HG03039 (cell line): Measurements from ENCODE around the gene DDX23.
"Not testable (repeated sequence)": the region's sequence is repeated elsewhere in the genome, so short reads cannot be mapped to it uniquely, and the experiment has no call there.

ENCODE experiments used
- ATAC-seq: cut with Tn5 transposase; IDR thresholded peaks from one replicate; pipeline ENCODE4 v1.9.1; 2021; ENCODE audit warnings: mild to moderate bottlenecking, moderate library complexity; ENCODE audit not compliant: unreplicated experiment

The DDX23 gene

DNA sequence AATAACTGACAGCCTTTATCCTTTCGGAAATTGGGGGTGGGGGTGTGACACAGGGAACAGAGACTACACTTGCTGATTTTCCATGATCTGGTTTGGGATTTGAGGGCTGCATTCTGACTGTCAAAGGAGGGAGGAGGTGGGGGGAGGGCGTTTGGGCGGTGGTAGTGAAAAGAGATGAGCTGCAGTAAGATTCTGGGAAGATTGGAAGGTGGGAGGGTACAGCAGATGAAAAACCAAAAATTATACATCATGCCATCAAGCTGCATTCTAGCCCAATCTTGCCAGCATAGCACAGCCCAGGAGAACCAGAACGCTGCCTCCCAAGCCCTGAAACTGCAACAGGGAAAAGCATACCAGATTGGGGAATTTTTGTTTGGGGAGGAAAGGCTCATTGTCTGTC, 11.3 kb upstream of the DDX23 start:
- no peak for ATAC-seq

DNA sequence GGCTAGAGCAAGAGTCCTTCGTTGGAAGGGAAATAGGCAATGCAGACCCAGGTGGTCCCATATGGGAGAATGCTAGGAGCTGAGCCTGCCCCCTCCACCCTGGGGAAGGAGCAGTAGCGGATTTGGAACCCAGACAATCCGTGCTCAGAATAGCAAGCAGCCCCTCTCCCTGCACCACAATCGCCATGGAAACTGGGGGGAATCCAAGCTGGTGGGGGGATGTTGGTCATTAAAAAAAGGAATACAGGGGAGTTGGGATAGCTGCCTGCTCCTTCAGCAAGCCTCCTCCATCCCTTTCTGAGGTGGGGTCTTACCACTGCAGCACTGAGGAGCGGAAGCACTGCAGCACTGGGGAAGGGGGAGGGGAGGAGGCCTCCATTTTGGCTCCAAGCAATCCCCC, 10.8 kb upstream of the DDX23 start:
- ATAC-seq = no peak

DNA sequence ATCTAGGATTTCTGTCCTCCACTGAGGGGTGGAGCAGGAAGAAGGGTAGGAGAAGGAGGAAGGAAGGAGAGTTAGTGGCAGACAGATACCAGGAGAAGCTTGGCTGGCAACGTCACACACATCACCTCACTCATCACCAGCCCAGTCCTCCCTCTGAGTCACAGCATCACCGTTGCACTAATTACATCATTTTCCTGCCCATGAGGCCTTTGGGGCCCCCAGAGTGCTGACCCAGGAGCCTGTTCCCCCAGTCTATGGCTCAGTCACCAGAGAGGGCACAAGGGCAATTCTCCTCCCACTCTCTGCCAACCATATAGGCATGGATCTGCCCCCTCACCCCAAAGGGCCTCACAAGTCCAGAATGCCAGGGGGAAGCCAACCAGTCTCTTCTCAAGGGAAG, 9.1 kb upstream of the DDX23 start:
- no peak for ATAC-seq

- not testable (repeated sequence) for ATAC-seq
Measured at GRCh38 chr12:48860236-48860635, 8.3 kb upstream of the DDX23 start.

DNA sequence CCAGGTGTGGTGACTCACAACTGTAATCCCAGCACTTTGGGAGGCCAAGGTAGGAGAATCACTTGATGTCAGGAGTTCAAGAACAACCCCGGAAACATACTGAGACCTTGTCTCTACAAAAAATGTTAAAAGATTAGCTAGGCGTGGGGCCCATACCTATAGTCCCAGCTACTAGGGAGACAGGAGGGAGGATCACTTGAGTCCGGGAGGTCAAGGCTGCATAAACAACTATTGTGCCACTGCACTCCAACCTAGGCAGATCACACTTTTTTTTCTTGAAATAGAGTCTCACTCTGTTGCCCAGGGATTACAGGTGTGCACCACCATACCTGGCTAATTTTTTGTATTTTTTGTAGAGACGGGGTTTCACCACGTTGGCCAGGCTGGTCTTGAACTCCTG, 7.6 kb upstream of the DDX23 start:
- no peak for ATAC-seq

DNA sequence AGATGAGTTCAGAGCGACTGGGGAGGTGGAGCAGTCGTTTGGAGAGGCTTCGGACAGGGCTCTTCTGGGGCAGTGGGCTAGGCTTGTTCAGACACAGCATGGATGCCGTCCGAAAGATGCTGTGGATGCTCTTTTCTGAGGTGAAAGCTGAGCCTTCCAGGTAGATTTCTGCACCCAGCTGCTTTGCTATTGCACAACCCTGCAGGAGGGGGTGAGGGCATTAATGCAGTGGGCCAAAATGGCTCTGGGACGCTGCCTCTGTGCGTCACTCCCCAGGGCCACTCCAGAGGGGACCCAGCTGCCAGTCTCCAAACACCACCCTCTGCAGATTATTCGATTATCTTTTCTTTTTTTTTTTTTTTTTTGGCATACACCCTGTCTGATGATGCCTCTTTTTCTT, 6.1 kb upstream of the DDX23 start:
- ATAC-seq = no peak

GRCh38 chr12:48857278-48857994, 5.5 kb upstream of the DDX23 start:
- ATAC-seq = no peak

DNA sequence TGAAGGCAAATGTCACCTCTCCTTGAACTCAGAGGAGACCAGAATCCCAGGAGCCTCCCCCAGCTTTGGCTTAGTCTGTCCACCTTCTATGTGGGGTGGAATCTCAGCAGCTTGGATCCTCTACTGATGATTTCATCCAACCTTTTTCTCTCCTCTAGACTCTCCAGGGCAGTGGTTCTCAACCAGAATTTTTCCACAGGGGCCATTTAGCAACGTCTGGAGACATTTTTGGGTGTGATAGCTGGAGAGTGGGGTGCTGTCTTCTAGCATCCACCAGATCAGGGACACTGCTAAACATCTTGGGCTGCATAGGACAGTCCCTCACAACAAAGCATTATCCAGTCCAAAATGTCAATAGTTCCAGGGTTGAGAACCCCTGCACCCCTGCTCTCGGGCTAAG, 4.4 kb upstream of the DDX23 start:
- ATAC-seq = no peak

DNA sequence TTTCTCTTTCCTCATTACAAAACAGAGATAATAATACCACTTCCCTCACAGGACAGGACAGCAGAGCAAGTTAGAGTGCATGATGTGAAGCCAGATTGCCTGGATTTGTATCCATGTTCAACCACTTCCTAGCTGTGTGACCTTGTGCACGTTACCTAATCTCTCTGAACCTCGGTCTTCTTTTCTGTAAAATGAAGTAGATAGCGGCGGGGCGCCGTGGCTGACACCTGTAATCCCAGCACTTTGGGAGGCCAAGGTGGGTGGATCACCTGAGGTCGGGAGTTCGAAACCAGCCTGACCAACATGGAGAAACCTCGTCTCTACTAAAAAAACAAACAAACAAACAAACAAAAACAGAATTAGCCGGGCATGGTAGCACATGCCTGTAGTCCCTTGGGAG, 3.0 kb upstream of the DDX23 start:
- ATAC-seq = not testable (repeated sequence)

GRCh38 chr12:48854488-48854887, 2.5 kb upstream of the DDX23 start:
- ATAC-seq = no peak

DNA sequence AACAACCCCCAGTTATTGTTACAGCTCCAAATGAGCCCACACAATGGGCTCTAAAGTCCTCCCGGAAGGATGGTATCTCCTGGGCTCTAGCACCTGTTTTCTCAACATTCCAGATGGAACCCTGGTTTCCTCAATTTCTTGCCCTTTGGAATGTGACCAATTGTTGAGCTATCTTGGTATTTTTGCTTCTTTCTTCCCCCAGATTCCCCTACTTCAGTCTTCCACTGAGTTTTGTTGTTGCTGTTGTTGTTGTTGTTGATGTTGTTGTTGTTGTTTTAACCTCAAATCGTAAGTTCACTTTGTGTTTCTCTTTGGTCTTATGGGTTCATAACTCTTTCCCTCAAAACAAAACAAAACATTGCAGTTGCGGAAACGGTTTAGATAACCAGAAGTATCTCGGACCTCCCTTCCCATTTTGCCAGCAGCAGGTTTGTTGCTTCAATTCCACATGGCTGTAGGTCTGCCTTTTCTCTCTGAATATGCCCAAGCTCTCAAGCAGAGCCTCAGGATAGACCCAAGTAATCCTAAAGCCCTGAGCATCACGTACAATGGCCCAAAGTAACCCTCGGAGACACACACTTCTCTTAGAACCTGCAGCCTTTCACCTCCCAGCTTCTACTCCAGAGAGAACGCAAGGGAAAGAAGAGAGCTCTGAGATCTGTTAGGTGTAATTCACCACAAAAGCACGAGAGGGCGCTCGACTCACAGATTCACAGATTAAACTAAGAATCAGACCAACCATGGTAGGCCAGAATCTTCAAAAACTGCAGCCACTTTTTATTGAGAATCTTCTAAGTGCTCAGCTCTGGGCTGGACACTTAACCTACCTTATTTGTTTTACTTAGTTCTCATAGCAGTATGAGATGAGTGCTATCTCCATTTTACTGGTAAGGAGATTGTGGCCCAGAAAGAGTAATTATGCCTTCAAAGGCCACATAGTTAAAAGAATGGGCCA, 1.0 kb upstream of the DDX23 start:
- peak; percentile 4 for ATAC-seq

- ATAC-seq = not testable (repeated sequence)
Measured at GRCh38 chr12:48842021-48842420, 9.9 kb downstream of the DDX23 start.

- no peak for ATAC-seq
Measured at GRCh38 chr12:48838048-48838447, 13.9 kb downstream of the DDX23 start.

DNA sequence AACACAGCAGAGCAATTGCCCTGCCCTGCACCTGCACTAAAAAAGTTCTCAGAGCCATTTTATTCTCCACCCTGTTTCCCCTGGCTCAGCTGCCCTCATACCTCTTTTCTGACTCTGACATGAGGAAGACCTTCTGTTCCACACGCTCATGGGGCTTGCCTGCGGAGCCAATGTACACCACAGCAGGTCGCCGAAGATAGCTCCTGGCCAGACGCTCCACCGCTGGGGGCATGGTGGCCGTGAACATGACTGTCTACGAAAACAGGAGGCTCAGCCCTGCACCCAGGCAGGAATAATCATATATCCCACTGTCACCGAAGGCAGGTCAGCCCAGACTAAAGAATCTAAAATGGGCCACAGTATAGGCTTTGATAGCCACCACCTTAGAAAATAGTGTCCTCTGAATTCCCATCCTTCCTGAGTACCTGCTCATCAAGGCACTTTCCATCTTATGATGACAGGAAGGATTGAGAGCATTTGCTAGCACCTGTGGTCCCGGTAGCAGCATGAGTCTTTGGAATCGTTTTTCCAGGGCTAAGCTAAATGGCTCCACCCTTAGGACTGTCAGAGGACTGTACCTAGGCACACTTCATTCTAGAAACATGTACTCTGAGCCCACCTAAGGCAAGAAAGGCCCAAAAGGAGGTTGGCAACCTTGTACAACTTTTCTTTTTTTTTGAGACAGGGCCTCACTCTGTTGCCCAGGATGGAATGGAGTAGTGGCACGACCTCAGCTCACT, 19.5 kb downstream of the DDX23 start:
- ATAC-seq = no peak

- no peak for ATAC-seq
Measured at GRCh38 chr12:48831257-48831656, 20.7 kb downstream of the DDX23 start.

DNA sequence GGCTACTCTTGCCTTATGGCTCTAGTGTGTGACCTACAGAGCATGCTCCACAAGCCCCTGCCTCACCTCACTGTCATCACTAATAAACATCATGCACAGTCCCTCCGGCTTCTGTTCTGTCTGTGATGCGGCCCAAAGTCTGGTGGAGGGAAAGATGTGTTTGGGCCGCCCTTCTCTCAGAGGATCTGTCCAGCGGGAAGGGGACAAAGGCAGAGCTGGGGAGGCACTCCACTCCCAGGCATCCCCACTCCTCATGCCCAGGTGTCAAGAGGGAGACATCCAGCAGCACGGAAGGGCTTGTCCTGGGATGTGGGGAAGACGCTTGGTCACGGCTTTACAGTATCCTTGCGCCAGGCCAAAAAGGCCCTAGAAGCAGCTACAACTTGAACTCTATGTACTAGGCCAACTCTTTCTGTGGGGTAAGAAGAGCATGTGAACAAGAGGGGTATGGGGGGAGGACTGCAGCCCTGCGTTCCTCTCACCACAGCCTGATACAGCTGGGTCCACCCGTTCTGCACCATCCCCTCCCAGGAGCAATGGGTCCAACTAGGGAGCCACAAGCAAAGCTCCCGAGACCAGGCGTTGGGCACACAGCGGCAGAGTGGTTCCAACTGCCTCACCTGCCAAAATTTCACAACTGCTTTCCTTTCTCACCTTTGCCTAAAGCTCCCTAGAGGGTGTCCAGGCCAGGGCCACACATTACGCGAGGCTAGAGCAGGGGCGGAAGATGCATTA, 23.0 kb downstream of the DDX23 start:
- no peak for ATAC-seq

DNA sequence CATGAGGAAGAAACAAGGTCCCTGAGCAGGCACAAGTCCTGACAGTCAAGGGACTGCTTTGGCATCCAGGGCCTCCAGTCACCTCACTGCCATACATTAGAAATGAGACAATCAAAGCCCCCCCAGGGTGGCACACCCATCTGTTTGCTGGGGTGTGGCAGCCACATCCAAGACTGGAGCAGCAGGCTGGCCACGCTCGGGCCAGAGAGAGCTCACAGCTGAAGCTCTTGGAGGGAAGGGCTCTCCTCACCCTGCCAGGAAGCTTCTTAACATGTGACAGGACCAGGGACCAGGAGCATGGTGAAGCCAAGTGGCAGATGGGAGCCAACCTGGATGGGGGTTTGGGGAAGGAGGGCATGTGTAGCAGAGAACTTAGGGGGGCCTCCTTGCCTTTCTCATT, 23.7 kb downstream of the DDX23 start:
- ATAC-seq = no peak

- no peak for ATAC-seq
Measured at GRCh38 chr12:48827513-48828096, 24.4 kb downstream of the DDX23 start.

- no peak for ATAC-seq
Measured at GRCh38 chr12:48827026-48827425, 24.9 kb downstream of the DDX23 start.

GRCh38 chr12:48826209-48826855, 25.6 kb downstream of the DDX23 start:
- no peak for ATAC-seq
